Keratinocyte (primary cell): Measurements from ENCODE around the gene CEP295NL. TPM values are rescaled to one million over a fixed set of nuclear protein-coding genes. Genes with fewer than 3 reads are reported as not detected.
"Not testable (repeated sequence)": the region's sequence is repeated elsewhere in the genome, so short reads cannot be mapped to it uniquely, and the experiment has no call there.

Experiments
- DNase-seq: peaks from one replicate; pipeline ENCODE4 v3.0.0-alpha.2; 2011; ENCODE audit warnings: low read depth, missing footprints, low spot score
- FAIRE-seq: peaks from 2 replicates; lab custom pipeline; 2011; peaks lifted over from hg19 to GRCh38; lab: Jason Lieb, UNC
- H2AFZ ChIP-seq: 2 replicates; pipeline ENCODE4 v1.6.0; 2012; ENCODE audit warnings: low read length, control low read depth, inconsistent platforms; ENCODE audit not compliant: control insufficient read depth
- H3K27ac ChIP-seq: 2 replicates; pipeline ENCODE4 v1.5.1; 2011; ENCODE audit warnings: low read length; ENCODE audit not compliant: control insufficient read depth, insufficient read depth
- H3K27me3 ChIP-seq: 3 replicates; pipeline ENCODE4 v1.6.0; 2011; ENCODE audit warnings: low read length; ENCODE audit not compliant: control insufficient read depth, insufficient read depth; ENCODE audit errors: extremely low read depth
- H3K36me3 ChIP-seq, 2 experiments: 2 replicates in 1 of 2; 3 replicates in 1 of 2; pipeline ENCODE4 v1.5.1; 2011; ENCODE audit warnings: low read length in 2 of 2, mild to moderate bottlenecking in 1 of 2; ENCODE audit not compliant: control insufficient read depth in 2 of 2, insufficient read depth in 2 of 2; ENCODE audit errors: extremely low read depth in 1 of 2
- H3K4me1 ChIP-seq: 3 replicates; pipeline ENCODE4 v1.5.1; 2011; ENCODE audit warnings: low read length; ENCODE audit not compliant: control insufficient read depth, insufficient read depth; ENCODE audit errors: extremely low read depth
- H3K4me2 ChIP-seq: 3 replicates; pipeline ENCODE4 v1.6.0; 2011; ENCODE audit warnings: low read depth, low read length; ENCODE audit not compliant: control insufficient read depth, insufficient read depth; ENCODE audit errors: extremely low read depth
- H3K4me3 ChIP-seq, 3 experiments: fragments of 200-600 bp in 1 of 3; sonication (generic) in 1 of 3; 2 replicates in 2 of 3; 3 replicates in 1 of 3; pipeline ENCODE4 v1.5.1; 2011 to 2016; ENCODE audit warnings: low read length in 3 of 3, mild to moderate bottlenecking in 3 of 3, control low read depth in 2 of 3, inconsistent platforms in 1 of 3, low read depth in 1 of 3, mixed read lengths in 1 of 3, mixed run types in 1 of 3, moderate library complexity in 1 of 3; ENCODE audit not compliant: control insufficient read depth in 2 of 3, insufficient read depth in 2 of 3; ENCODE audit errors: extremely low read depth in 1 of 3
- H3K79me2 ChIP-seq: 2 replicates; pipeline ENCODE4 v1.6.0; 2012; ENCODE audit warnings: low read length; ENCODE audit not compliant: control insufficient read depth, insufficient read depth
- H3K9ac ChIP-seq: 3 replicates; pipeline ENCODE4 v1.6.0; 2011; ENCODE audit warnings: low read length; ENCODE audit not compliant: control insufficient read depth, insufficient read depth; ENCODE audit errors: extremely low read depth
- H3K9me1 ChIP-seq: 3 replicates; pipeline ENCODE4 v1.6.0; 2011; ENCODE audit warnings: low read length; ENCODE audit not compliant: control insufficient read depth, insufficient read depth; ENCODE audit errors: extremely low read depth
- H3K9me3 ChIP-seq: 2 replicates; pipeline ENCODE4 v1.5.1; 2012; ENCODE audit warnings: low read depth, low read length; ENCODE audit not compliant: control insufficient read depth
- H4K20me1 ChIP-seq: 3 replicates; pipeline ENCODE4 v1.6.0; 2011; ENCODE audit warnings: low read length; ENCODE audit not compliant: control insufficient read depth, insufficient read depth; ENCODE audit errors: extremely low read depth
- CTCF ChIP-seq, 3 experiments: IDR thresholded peaks in 1 of 3; conservative IDR thresholded peaks in 1 of 3; optimal IDR thresholded peaks in 1 of 3; 2 replicates in 2 of 3; 3 replicates in 1 of 3; pipeline versions ENCODE3 to v1.5.1; 2011; ENCODE audit warnings: low read length in 3 of 3, mild to moderate bottlenecking in 3 of 3, moderate library complexity in 2 of 3, control low read depth in 1 of 3, inconsistent platforms in 1 of 3; ENCODE audit not compliant: insufficient read depth in 2 of 3; ENCODE audit errors: extremely low read depth in 1 of 3
- EZH2 ChIP-seq: IDR thresholded peaks from one replicate; pipeline ENCODE4 v1.6.1; 2012; ENCODE audit warnings: inconsistent platforms, mild to moderate bottlenecking, low read length, moderate library complexity
- dilution Hi-C: fragments of 300-500 bp; cut with MboI; formaldehyde crosslinking; loops from one replicate; pipeline ENCODE4 v1.7.0; 2020; ENCODE audit warnings: low sequenced_read_pairs; ENCODE audit not compliant: extremely low pct_ligation_motif_present
- polyA plus RNA-seq, 5 experiments: library from polyadenylated mRNA; depleted of rRNA in 3 of 5; stranded (reverse) in 3 of 5; stranded (forward) in 1 of 5; unstranded in 1 of 5; fragments of >200 nt; gene quantifications; 1 replicate in 1 of 5; 2 replicates in 3 of 5; 3 replicates in 1 of 5; pipeline versions ENCODE4 v1.2.1 to v1.2.3, GENCODE V29; 2011 to 2012; ENCODE audit warnings: missing spikeins in 2 of 5, low read depth in 1 of 5, low replicate concordance in 1 of 5

The CEP295NL gene
- polyA plus RNA-seq, 1 donor (not counting 4 experiments of a cell fraction or from before 2014, with no cell fraction given), result not detected

DNA sequence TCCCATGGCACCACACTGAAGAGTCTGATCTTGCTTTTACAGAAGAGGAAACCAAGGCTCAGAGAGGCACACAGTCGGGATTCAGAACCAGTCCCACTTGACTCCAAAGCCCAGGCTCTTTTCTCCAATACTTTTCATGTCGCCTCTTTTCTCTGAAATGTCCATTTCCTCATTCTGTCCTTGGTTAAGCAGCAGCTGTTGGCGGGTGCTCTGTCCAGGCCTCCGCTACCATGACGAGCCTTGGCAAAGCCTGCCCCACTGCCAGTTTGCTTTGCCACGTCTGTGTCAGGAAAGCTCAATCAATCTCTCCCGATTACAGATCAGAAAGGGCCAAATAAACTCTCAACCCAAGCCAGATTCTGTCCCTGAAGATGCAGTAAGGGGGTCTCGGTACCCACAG, 9.1 kb upstream of the CEP295NL start:
- H3K9me1 ChIP-seq, result no peaks in the 10 kb centered on the region
- H3K79me2 ChIP-seq, result no peaks in the 10 kb centered on the region
- no peaks in the 10 kb centered on the region for H3K9me3 ChIP-seq
- H3K4me1 ChIP-seq, result peaks cover 8% of the 10 kb centered on the region
- H4K20me1 ChIP-seq, result no peaks in the 10 kb centered on the region
- TF ChIP-seq CTCF (optimal IDR thresholded peaks at IDR 0.05 in 1 of 3, IDR thresholded peaks at IDR 0.05 in 1 of 3, conservative IDR thresholded peaks at IDR 0.05 in 1 of 3; ENCODE audit: extremely low read depth in 1 of 3, insufficient read depth in 2 of 3, low read length in 3 of 3) (no peak), EZH2 (no peak)
- H3K27ac ChIP-seq, result no peak overlapping the region
- no peaks in the 10 kb centered on the region for H3K27me3 ChIP-seq
- FAIRE-seq (no peak), DNase-seq (no peak)
- H2AFZ ChIP-seq, result no peak overlapping the region
- no peak overlapping the region for H3K4me2 ChIP-seq
- no peak overlapping the region for H3K9ac ChIP-seq
- H3K36me3 ChIP-seq, result no peaks in the 10 kb centered on the region
- dilution Hi-C loops, result no loop called here
- H3K4me3 ChIP-seq, result no peak overlapping the region

GRCh38 chr17:78911543-78911942, 8.5 kb upstream of the CEP295NL start:
- H3K27ac ChIP-seq, DNase-seq, H3K27me3 ChIP-seq, H4K20me1 ChIP-seq, H2AFZ ChIP-seq, dilution Hi-C loops, H3K4me2 ChIP-seq, H3K9me1 ChIP-seq, H3K9ac ChIP-seq, FAIRE-seq, H3K4me1 ChIP-seq, H3K36me3 ChIP-seq, H3K9me3 ChIP-seq, H3K4me3 ChIP-seq, H3K79me2 ChIP-seq: not testable (repeated sequence)
